B cell (primary cell): ENCODE data around the gene CTDSP2.

Source experiments
- EZH2 ChIP-seq: IDR thresholded peaks from 2 replicates; pipeline ENCODE4 v1.6.1; 2012; ENCODE audit warnings: borderline replicate concordance, low read depth, mild to moderate bottlenecking, moderate library complexity, low read length; ENCODE audit not compliant: insufficient read depth, poor library complexity, severe bottlenecking
- TF ChIP-seq, protein P1 (sequence below): fragments of 200-600 bp; IDR thresholded peaks from one replicate; pipeline ENCODE4 v1.8.0; 2022; ENCODE audit warnings: antibody characterized with exemption, mild to moderate bottlenecking

DNA sequence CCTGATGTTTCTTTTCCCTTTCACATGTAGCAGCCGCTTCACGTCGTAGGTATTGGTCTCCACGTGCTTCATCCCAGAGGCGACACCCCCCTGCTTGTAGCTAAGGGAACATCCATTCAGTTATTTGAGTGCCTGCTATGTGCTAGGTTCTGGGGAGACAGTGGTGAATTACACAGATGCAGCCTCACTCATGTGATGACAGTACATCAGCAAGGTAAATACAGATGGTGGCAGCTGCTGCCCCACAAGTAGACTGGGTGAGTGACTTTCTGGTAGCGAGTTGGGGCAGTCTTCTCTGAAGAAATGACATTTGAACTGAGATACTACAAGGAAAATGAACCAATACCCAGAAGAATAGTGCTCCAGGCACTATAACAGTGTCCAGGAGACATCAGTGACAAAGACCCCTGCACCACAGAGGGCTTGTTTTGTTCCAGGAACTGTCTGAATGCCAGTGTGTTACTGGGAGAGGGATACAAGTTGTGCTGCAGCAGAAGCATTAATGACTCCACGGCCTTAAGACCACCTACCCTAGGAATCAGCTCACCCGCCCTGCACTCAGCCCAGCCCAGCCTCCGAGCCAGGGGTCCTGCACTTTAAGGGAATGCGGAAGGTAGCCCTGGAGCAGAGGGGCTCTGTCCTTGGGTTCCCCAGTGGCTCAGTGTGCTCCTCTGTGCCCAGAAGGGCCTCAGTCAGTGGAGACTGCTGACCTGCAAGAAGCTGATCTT, 35.3 kb downstream of the CTDSP2 start:
- TF ChIP-seq, protein P1, sequence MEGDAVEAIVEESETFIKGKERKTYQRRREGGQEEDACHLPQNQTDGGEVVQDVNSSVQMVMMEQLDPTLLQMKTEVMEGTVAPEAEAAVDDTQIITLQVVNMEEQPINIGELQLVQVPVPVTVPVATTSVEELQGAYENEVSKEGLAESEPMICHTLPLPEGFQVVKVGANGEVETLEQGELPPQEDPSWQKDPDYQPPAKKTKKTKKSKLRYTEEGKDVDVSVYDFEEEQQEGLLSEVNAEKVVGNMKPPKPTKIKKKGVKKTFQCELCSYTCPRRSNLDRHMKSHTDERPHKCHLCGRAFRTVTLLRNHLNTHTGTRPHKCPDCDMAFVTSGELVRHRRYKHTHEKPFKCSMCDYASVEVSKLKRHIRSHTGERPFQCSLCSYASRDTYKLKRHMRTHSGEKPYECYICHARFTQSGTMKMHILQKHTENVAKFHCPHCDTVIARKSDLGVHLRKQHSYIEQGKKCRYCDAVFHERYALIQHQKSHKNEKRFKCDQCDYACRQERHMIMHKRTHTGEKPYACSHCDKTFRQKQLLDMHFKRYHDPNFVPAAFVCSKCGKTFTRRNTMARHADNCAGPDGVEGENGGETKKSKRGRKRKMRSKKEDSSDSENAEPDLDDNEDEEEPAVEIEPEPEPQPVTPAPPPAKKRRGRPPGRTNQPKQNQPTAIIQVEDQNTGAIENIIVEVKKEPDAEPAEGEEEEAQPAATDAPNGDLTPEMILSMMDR = no peak
- TF ChIP-seq EZH2 = no peak
